ENCODE results near the gene COX4I2.

The COX4I2 gene

GRCh38 chr20:31674895-31675827 lies 37.4 kb downstream of the COX4I2 start:
- in situ Hi-C loops (cut with MboI; ENCODE audit: low sequenced_read_pairs): no loop called here

GRCh38 chr20:31675828-31676608 lies 38.3 kb downstream of the COX4I2 start:
- in situ Hi-C loops (cut with MboI; ENCODE audit: low sequenced_read_pairs): no loop called here

GRCh38 chr20:31676609-31676989 lies 38.9 kb downstream of the COX4I2 start:
- in situ Hi-C loops (cut with MboI; ENCODE audit: low sequenced_read_pairs): no loop called here

DNA sequence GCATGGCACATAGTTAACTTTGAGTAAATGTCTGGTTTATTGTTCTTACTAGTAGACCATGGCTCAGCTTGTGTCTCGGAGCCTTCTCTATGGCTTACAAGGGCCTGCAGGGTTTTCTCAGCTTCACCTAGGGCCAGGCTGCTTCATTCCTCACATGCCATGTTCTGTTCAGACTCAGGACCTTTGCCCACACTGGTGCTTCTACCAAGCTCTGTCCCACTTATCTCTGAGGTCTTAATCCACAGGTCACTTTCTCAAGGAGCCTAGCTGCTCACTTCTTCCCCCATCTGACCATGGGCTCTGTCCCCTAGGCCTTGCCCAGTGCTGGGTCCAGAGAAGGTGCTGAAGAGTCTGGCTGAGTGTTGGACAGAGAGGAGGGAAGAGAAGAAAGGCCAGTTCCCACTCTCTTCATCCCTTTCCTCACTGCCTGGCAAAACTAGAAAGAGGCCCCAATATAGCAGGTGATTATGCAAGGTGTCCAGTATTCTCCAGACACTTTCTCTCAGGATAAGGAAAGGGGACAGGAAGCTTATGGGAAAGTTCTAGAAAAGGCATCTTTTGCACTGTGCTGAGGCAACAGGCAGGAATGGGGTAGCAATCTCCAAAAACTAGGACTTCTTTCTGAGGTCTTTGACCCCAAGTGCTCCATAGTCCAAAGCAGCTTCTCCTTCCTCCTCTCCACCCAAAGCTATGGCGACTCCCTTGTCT lies 40.0 kb downstream of the COX4I2 start:
- in situ Hi-C loops (cut with MboI; ENCODE audit: low sequenced_read_pairs): no loop called here

DNA sequence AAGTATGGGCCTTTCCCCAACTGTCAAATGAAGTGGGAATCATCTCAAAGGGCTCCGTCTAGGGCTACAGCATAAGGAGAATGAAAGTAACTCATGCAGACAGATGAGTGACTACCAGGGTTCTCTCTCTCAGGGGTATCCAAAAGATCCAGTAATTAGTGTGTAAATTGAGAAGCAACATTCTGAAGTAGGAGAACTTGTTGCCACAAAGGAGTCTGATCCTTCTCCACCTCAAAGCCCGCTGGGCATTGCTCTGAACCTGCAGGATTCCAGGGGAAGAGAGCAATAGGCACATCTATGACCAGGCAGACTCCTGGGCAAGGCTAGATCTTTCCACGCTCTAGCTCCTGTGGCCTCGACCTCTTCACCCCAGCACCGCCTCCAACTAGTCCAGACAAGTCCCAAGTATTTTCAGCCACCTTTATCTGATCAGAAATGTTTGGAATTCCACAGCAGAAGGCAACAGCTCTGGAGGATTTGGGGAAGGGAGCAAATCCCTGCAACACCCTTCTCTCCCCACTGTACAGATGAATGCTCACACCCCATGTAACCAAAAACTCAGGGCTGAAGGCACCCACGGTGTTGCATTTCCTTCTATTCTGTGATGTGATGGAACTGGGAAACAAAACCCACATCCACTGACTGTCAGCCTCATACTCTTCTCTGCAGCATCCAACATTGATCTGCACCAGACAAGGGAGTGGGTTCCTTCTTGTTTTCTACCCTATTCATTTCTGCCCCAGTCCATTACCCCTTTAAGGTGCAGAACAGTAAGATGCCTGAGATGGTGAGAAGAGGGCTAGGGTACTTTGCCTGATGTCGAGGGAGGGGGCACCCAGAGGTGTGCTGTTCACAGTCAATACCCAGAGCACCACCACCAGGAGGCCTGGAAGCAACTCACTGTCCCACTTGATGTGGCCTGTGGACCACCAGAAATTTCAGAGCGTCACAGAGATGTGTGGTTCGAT lies 41.0 kb downstream of the COX4I2 start:
- in situ Hi-C loops (cut with MboI; ENCODE audit: low sequenced_read_pairs): no loop called here

GRCh38 chr20:31679357-31680285 lies 41.9 kb downstream of the COX4I2 start:
- in situ Hi-C loops (cut with MboI; ENCODE audit: low sequenced_read_pairs): no loop called here

GRCh38 chr20:31680286-31681127 lies 42.8 kb downstream of the COX4I2 start:
- in situ Hi-C loops (cut with MboI; ENCODE audit: low sequenced_read_pairs): no loop called here

DNA sequence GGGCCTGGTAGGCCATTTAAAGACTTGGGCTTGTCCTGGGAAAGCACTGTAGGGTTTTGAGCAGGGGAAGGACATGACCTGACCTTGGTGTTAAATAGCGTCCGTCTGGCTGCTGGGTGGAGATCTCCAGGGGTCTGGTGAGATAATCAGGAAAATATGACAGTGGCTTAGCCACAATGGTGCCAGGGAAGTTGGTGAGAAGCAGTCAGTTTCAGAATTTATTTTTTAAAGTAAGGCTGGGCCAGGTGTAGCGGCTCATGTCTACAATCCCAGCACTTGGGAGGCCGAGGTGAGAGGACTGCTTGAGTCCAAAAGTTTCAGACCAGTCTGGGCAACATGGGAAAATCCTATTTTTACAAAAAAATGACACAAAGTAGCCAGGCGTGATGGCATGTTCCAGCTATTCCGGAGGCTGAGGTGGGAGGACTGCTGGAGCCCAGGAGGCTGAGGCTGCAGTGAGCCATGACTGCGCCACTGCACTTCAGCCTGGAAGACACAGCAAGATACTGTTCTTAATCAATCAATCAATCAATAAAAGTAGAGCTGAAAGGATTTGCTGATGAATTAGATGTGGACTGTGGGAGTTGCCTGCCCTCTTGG lies 43.5 kb downstream of the COX4I2 start:
- in situ Hi-C loops (cut with MboI; ENCODE audit: low sequenced_read_pairs): no loop called here

- in situ Hi-C loops (cut with MboI; ENCODE audit: low sequenced_read_pairs): no loop called here
These were observed 44.1 kb downstream of the COX4I2 start for GRCh38 chr20:31681769-31682168.

- in situ Hi-C loops (cut with MboI; ENCODE audit: low sequenced_read_pairs): no loop called here
These were observed 44.6 kb downstream of the COX4I2 start for GRCh38 chr20:31682352-31682751.

DNA sequence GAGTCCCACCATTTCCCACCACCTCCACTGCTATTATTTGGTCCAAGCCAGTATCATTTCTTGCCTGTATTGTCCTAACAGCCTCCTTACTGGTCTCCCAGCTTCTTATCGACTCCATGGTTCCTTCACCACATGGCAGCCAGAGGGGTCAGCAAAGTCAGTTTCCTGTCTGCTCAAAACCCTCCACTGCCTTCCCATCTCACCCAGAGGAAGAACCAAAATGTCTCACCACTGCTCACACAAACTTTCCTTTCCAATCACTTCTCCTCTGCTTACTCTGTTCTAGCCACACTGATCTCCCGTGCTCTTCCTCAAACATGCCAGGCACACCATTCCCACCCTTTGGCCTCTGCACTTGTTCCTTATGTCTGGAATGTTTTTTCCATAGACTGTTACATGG lies 45.2 kb downstream of the COX4I2 start:
- in situ Hi-C loops (cut with MboI; ENCODE audit: low sequenced_read_pairs): no loop called here

GRCh38 chr20:31684153-31685015 lies 46.7 kb downstream of the COX4I2 start:
- in situ Hi-C loops (cut with MboI; ENCODE audit: low sequenced_read_pairs): no loop called here

DNA sequence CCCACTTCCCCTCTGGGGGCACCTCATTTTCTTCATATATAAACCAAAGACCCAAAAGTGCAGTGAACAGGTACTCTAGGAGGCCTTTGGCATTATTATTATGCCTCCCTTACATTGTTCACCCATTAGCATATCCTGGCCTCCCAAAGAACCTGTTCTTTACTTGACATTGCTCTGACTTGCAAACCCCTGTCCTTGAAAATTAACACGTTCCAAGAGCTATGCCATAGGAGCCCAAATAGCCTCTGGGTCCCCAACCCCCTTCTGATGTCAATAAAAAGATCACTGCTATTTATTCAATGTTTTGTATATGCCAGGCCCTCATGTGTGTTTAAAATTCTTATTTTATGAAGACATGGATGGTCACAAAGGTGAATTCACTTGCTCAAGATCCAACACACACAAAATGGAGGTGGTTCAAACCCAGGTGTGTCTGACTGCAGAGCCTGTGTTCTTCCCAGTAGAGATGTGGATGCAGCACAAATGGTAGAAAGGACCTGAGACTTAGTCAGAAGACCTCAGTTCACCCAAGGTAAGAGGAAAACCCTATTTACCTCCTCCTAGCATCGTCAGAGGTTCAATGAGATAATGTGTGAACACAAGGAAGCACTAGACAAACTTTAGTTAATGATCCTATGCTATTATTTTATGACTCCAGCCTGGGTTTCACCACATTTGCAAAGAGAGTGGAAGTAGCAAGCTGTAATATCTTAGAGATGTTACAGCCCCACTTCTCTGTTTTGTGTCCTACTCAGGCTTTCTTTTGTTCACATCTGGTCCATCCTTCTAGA lies 48.3 kb downstream of the COX4I2 start:
- in situ Hi-C loops (cut with MboI; ENCODE audit: low sequenced_read_pairs): no loop called here

GRCh38 chr20:31687777-31688176 lies 50.1 kb downstream of the COX4I2 start:
- in situ Hi-C loops (cut with MboI; ENCODE audit: low sequenced_read_pairs): no loop called here

DNA sequence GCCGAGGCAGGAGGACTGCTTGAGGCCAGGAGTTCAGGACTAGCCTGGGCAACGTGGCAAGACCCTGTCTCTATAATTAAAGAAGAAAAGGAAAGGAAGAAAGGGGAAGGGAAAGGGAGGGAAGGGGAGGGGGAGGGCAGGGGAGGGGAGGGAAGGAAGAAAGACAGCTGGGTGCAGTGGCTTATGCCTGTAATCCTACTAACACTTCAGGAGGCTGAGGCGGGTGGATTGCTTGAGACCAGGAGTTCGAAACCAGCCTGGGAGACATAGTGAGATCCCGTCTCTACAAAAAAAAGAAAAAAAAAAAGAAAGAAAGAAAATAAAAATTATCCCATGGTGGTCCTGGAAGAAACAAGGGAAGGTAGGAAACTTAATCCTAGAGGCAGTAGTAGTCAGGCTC lies 51.4 kb downstream of the COX4I2 start:
- in situ Hi-C loops (cut with MboI; ENCODE audit: low sequenced_read_pairs): no loop called here

DNA sequence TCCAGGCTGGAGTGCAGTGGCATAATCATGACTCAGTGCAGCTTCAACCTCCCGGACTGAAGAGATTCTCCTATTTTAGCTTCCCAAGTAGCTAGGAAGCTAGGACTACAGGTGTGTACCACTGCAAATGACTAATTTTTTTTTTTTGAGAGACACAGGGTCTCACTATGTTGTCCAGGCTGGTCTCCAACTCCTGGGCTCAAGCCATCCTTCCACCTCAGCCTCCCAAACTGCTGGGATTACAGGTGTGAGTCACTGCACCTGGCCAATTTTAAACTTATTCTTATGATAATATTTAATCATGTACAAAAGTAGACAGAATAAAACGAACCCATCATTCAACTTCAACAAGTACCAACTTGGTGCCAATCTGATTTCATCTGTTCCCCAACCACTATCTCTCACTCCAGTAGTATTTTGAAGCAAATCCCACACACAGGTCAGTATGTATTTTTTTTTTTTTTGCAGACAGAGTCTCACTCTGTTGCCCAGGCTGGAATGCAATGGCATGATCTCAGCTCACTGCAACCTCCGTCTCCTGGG lies 52.5 kb downstream of the COX4I2 start:
- in situ Hi-C loops (cut with MboI; ENCODE audit: low sequenced_read_pairs): no loop called here
